C1 segment of cervical spinal cord (tissue), 14 donors: ENCODE measurements around the gene MPRIP.

ENCODE experiments used
- DNase-seq, 14 donors: peaks; one replicate each; lab custom pipeline; 2025; lab: John Stamatoyannopoulos, UW

The MPRIP gene

GRCh38 chr17:17084941-17085340, 42.7 kb downstream of the MPRIP start:
- DNase-seq = no peak

DNA sequence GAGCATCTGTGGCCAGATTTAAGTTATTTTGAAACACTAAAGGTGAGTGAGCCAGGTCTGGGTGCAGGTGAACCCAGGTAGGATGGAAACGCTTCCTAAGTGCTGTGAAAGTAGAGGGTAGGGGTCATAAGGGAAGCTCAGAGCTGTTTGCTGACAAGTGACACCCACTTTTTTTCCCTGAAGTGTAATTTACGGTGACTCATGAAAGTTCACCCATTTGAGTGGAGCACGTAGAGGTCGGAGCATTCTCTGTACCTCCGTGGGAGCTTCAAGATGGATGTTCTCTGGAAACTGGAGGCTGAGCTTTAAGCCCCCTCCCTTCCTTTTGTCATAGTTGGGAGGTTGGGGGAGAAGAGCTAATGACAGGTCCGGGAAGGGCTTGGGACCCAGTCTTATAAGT, 44.3 kb downstream of the MPRIP start:
- no peak for DNase-seq

DNA sequence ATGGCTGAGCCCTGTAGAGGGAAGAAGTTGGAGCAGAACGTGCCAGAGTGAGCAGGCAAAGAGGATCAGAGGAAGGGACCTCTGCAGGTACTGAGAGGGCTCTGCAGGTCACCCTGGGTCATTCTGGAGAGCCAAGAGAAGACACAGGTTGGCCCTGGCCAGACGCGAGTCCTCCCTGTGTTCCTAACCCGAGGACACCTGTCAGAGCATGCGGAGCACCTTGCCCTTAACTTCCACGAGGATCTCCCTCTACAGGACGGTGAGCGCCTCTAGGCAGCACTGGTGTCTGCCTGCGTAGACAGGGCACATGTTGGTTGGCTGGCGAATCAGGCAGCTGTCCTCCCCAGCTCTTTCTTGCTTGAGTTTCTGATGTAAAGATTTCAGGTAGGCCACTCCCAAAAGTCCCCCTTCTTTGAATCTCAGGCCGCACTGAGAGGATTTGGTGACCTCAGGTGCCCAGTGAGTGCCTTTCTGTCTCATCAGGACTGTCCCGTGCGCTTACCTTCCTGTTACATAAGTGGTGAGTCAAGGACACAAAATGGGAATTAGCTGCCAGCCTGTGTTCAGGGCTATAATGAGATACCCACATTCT, 45.3 kb downstream of the MPRIP start:
- DNase-seq = peak in 1 of 14 donors; percentile 21

- no peak for DNase-seq
Measured at GRCh38 chr17:17088086-17088485, 45.8 kb downstream of the MPRIP start.

GRCh38 chr17:17088541-17089525, 46.6 kb downstream of the MPRIP start:
- DNase-seq = no peak

DNA sequence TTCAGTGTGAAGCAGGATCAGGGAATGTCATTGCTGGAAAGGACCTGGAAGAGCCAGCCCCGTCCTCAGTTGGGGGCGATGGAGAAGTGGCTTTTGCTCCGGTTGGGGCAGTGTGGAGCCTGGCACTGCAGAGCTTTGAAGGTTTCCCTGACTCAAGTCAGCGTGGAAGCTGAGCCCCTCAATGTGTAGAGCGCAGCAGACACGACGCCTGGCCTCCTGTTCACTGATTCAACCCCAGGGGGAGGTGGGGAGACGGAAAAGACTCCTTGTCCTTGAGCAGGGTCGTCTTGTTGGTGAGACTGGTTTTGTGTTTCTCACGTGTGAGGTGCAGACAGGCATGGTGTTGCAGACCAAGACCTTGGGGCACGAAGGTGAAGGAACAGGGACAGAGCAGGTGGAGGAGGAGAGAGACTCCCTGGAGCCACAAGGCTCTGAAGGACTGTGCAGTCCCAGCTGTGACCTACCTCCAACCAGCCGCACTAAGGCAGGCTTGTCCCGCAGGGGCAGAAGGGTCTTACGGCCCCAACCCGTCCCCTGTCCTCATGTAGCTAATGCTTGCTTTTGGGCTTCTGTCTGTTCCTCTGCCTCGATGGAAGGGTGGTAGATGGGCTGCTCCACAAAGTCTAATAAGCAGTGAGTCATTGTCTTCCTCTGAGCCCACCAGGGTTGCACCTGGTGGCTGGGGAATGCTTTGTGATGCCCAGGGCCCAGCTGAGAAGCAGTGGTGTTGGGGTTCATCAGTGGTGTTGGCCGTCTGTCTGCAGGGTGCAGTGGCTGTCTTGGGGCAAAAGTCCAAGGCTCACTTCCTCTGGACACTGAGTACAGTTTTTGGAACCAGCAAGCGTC, 47.8 kb downstream of the MPRIP start:
- no peak for DNase-seq

- DNase-seq = no peak
Measured at GRCh38 chr17:17090642-17091103, 48.4 kb downstream of the MPRIP start.

DNA sequence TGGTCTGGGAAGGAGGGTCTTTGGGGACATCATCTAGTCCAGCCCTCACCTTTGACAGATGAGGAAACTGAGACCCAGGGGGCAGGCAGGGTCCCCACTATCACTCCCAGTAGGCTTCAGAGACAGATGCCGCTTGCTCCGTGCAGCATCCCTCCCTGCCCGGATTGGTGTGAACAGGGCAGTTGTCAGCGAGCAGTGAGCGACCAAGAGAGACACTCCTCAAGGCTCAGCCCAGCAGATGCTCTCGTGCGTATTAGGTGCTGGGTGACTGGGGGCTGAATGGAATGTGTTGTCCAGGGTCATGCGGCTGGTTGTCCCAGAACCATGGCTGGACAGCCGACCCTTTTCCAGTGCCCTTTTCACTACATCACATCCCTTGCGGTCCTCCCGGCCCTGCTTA, 49.0 kb downstream of the MPRIP start:
- no peak for DNase-seq

GRCh38 chr17:17091856-17092756, 49.8 kb downstream of the MPRIP start:
- DNase-seq = no peak

DNA sequence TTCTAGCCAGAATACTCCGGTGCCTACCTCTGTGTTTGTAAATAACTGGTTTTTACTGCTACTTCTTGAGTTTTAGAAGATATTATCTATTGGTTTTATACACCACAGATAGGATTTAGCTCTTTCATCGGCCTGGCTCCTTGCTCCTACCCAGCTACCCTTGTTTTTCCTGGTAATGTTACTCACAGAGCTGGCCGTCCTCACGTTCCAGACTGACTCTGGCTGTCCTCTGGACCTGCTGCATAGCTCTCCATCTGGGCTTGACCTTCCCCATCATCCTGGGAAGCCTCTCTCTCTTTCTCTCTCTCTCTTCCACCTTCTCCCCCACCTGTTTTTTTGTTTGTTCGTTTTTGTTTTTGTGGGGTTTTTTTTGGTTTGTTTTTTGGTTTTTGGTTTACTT, 51.5 kb downstream of the MPRIP start:
- DNase-seq = no peak

- DNase-seq = no peak
Measured at GRCh38 chr17:17096438-17097178, 54.4 kb downstream of the MPRIP start.

GRCh38 chr17:17097763-17098345, 55.6 kb downstream of the MPRIP start:
- DNase-seq = no peak

DNA sequence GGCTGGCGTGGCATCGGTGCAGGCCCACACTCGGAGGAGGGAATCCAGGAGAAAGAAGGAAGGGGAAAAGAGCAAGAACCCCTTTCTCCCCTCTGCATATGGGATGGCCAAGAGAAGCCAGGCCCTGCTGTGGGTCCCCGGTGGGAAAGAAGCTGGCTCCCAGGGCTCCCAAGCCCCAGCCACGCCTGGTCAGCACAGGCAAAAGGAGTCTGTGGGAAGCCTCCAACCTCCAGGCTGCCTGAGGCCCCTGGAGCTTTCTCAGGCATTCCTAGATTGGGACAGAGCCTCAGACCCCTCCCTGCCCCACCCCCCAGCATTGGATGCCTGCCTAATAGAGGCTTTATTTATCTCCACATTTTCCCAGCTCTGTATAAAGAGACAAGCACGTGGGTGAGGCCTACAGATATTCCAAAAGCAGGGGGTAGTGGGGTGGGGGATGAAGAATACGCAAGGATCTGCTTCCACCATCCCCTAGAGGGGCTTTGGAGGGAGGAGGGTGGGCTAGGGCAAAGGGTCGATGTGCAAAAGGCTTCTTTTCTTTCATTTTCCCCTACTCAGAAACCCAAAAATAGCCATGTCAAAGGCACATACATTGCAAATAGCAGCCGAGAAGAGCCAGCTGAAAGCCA, 56.4 kb downstream of the MPRIP start:
- DNase-seq = no peak

- peak in 1 of 14 donors; percentile 40 for DNase-seq
Measured at GRCh38 chr17:17102176-17102575, 59.9 kb downstream of the MPRIP start.

GRCh38 chr17:17103160-17103559, 60.9 kb downstream of the MPRIP start:
- no peak for DNase-seq

DNA sequence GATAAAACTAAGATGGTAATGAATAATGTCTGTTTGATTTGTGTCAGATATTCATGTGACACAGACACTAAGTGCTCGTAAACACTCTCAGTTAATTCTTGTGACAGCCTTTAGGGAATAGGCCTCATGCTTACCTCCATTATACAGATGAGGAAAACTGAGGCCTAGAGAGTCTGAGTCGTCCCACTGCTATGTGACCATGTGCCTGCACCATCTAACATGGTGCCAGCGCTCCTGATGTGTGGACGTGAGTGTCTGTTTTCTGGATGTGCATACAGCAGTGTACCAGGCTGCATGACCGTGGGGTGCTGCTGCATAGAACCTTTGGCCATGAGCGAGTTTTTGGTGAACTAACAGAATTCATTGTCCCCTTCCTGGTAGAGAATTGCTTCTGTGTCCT, 61.8 kb downstream of the MPRIP start:
- no peak for DNase-seq

DNA sequence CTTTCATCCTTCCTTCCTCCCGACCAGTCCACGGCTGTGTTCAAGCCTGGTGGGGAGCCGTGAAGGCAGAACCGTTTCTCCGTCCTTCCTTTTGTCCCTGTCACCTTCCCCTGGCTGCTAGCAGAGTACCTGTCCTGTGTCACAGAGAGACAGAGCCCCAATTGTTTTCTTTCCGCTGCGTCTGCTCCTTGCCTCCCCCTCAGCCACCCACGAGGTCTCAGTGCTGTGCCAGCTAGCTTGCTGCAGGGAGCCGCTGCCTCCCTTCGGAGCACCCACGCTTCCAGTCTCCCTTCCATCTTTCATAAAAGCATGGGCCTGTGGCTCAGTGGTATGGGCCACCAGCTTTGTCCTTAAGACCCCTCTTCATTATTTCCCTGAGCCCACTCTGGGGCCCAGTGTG, 62.2 kb downstream of the MPRIP start:
- peak in 5 of 14 donors; percentile 13 to 40 (median 32) for DNase-seq

- no peak for DNase-seq
Measured at GRCh38 chr17:17105976-17106375, 63.7 kb downstream of the MPRIP start.

- DNase-seq = no peak
Measured at GRCh38 chr17:17106756-17107155, 64.5 kb downstream of the MPRIP start.
